HG02885 (cell line): ENCODE data around the gene HCRT.

Experiments
- ATAC-seq: cut with Tn5 transposase; IDR thresholded peaks from one replicate; pipeline ENCODE4 v1.9.1; 2021; ENCODE audit warnings: mild to moderate bottlenecking; ENCODE audit not compliant: unreplicated experiment, poor library complexity

The HCRT gene

DNA sequence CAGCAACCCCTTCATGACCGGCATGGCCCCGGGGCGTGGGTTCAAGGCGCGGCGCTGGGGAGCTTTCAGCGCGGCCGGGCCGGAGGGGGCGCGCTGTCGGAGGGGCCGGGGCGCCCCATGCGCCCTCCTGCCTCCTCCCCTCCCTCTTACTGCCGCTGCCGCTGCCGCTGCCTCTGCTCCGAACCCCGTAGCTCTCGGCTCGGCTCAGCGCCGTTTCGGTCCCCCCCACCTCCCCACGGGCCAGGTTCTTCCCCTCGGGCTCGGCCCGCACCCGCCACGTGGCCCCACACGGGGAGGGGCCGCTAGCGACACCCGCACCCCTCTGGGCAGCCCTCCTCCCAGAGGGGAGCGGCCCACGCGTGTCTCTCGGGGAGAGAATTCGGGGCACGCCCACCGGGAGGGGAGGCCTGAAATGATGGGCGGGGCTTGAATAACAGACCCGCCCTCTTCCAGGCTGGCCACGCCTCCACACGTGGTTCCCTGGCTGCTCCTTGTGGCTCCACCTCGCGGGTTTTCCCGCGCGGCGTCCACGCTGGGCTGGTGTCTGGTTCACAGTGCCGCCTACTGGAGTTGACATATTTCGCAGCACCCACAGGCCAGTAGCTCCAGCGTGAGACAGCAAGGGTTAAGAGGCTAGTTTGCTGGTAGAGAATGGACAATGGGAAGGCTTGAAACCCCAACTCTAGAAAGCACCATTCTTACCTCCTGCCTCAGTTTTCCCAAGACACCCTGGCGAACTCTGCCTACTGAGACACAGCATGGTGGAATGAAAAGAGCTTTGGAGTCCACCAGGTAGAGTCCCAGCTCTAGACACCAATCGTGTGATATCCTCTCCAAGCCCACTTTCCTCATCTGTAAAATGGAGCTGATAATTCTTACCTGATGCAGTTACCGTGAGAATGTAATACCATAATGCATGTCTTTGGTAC lies 4.1 kb downstream of the HCRT start, which contains the start of gene KCNH4:
KCNH4 (minus strand) TSS at position 221 of the 929 bp plus-strand sequence; CDS start at position 24, 197 bp downstream.
- peak; percentile 38 for ATAC-seq

- ATAC-seq = no peak
Observed at GRCh38 chr17:42180411-42180921, 4.8 kb downstream of the HCRT start.

DNA sequence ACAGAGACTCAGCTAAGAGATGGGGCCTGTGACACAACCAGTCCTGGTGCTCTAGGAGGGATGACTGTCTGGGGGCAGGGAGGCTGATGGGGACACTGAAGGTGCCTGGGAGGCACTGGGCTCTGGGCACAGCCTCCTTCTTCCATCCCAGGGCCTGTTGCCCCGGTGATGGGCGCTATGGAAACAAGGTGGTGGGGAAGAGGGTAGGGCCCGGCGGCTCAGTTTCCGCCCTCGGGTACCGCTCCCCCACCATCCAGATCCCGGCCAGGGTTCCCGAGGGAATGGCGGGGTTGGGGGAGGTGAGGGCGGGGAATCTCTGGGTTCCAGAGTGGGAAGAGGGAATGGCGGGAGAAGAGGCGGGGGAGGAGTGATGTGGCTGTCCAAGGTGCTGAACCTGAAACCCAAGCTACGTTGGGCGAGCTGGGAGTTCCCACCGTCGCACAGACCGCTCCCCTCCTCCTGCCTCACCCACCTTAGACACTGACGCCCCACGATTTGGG lies 5.3 kb downstream of the HCRT start:
- ATAC-seq = no peak

DNA sequence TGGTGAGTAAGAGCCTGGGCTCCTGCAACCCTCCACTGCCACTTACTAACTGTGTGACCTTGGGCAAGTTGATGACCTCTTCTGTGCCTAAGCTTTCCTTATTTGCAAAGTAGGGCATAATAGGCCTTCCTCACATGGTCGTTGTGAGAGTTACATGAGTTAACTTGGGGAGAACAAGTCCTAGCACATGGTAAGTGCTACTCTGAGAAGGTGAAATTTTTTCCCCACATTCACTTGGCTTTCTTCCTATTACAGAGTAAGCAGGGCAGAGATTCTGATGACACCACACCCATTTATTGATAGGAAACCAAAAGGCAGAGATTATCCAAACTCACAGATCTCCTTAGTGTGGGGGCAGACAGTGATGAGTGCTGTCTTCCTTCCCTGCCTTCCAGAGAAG lies 5.9 kb downstream of the HCRT start:
- ATAC-seq = no peak

GRCh38 chr17:42178817-42179216 lies 6.4 kb downstream of the HCRT start:
- no peak for ATAC-seq

DNA sequence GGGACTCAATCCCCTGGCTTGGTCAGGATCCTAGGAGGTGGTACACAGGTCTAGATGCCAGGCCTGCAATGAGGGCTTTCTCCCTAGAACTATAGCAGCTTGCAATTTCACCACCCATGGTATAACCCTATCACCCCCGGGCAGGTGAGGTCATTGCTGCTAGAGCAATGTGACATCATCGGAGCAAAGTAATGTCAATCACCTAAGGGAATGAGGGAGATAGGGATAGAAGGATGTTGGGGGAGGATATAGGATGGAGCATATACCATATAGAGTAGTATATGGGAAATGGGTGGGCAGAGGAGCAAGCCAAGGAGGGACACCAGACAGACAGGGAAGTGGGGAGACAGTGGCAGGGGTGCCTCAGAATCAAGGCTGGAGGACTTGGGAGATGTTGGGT lies 7.6 kb downstream of the HCRT start:
- no peak for ATAC-seq

DNA sequence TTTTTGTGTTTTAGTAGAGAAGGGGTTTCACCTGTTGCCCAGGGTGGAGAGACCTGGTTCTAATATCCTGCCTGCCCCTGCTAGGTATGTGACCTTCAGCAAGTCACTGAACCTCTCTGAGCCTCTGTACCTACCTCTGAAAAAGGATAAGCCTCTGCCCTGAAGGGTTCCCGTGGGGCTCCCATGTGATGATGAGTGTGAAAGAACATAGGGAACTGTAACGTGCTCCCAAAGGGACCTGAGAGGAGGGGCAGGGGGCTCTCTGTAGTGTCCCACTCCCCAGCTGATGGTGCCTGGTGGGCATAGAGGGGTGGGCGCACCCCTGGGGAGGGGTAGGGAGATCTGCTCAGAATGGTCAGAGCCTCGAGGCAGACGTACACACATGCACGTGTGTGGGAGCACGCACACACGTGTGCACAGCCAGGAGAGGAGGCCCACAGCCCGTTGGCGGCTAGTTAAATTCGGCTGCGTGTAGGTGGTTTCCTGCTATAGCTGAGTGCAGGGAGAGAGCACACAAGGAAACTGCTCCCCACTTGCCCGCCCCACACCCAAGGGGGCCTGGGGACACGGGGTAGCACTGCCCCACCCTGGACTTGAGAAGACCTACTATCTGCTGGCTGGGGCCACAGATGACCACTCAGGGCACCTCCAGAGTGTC lies 11.0 kb downstream of the HCRT start:
- ATAC-seq = no peak

- ATAC-seq = no peak
Observed at GRCh38 chr17:42171831-42172230, 13.4 kb downstream of the HCRT start.

GRCh38 chr17:42169351-42169750 lies 15.9 kb downstream of the HCRT start:
- no peak for ATAC-seq

DNA sequence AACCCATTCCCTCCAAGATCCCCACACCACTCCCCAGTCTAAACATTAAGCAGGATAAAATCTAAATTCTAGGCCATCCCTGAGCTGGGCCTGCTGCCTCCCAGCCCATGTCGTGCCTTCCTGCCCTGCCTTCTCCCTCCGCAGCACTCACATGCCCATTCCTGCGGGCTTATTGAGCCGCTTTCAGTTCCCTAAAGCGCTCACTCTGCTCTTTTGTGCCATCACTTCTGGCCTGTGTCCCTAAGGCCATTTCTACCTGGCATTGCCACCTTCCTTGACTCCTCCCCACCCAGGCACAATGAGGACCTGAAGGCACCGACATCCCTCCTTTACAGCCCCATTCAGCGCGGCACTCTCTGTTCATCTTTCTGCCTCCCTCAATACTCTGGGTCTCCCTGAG lies 17.4 kb downstream of the HCRT start:
- no peak for ATAC-seq

DNA sequence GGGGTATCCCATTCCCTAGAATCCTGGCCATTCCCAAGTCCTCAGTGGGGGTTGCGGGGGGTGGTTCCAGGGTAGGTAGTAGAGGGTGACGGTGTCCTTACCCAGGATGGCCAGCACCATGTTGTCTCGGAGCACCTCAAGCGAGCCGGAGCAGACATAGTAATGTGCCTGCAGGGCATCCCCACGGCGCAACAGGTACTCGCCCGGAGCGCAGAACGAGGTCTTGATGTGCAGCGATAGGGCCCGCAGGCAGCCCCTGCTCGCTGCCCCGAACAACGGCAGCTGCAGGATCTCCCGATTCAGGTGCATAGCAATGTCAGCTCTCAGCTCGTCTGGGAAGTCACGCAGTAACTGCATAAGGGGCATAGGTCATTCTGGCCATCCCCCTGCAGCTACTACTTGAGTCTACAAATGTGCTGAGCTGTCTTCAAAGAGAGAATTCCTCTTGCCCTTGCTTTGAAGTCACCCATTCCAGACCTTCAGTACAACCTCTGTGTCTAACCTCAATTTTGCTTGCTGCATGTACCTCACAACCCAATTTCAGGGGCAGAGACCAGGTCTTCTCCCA lies 19.0 kb downstream of the HCRT start:
- no peak for ATAC-seq

- no peak for ATAC-seq
Observed at GRCh38 chr17:42165751-42166150, 19.5 kb downstream of the HCRT start.

DNA sequence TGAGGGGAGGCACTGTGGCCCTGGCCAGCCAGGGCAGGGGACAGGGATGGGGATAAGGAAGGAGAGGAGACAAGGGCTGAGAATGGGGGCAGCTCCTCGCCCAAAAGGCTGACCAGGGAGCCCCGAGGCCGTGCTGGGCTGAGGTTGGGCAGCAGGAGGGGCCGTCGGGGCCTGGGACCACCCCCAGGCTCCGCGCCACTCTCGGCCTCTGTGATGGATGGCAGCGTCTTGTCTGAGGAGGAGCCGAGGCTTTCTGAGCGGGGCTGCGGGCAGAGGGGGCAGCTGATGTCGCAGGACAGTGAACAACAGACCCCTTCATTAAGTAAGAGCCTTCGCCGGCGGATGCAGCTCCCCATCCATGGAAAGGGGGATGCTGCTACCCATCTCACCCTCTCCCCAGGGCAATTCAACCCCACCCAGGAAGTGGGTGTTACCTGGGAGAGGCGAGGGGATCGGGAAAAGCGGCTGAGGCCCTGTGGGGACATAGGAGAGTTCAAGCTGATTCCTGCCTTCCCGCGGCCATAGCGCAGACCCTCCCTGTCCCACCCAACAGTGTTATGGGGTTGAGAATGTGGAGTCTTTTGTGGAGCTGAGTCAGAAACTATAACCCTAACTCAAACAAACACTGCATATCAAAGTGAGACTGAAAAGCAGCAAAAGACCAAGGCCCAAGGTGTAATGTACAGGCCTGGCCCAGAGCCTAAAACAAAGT lies 21.4 kb downstream of the HCRT start:
- ATAC-seq = no peak

DNA sequence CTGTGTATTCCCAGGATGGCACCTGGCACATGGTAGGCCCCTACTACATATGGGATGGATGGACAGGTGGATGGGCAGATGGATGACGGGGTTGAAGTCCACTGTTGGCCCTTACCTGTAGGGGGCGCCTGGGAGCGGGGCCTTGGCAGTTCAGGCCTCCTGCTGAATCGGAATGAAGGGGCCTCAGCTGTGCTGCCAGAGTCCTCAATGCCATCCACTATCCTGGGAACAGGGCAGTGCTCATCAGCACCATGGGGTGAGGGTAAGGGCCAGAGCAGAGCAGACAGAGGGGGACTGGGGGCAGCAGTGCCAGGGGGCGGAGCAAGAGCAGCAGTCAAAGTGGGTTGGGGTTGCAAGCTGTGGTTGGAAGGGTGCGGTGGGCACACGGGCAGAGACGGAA lies 22.1 kb downstream of the HCRT start:
- no peak for ATAC-seq

DNA sequence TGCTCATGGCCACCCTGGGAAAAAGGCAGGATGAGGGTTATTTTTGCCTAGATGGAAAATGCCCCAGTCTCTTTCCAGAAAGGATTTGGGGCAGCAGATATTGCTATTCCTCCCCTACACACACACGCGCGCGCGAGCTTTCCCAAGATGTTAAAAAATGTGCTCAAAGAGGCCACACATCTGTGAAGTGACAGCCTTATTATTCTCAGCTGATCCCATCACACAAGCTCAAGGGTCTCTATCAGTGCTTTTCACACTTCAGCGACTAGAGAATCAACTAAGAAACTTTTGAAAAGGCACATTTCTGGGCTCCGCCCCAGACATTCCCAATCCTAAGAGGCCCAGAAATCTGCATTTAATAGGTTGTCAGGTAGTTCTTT lies 24.7 kb downstream of the HCRT start:
- no peak for ATAC-seq

- ATAC-seq = no peak
Observed at GRCh38 chr17:42159796-42160530, 25.3 kb downstream of the HCRT start.

GRCh38 chr17:42155614-42156045 lies 29.6 kb downstream of the HCRT start:
- ATAC-seq = no peak

- ATAC-seq = no peak
Observed at GRCh38 chr17:42153919-42154742, 31.1 kb downstream of the HCRT start.
